Neural cell (in vitro differentiated cells): ENCODE results near the gene PDE4D.

Experiments used
- CTCF ChIP-seq: fragments of 450-650 bp; IDR thresholded peaks from 2 replicates; pipeline ENCODE4 v1.5.1; 2014; ENCODE audit warnings: antibody characterized with exemption, mild to moderate bottlenecking, moderate library complexity; ENCODE audit not compliant: poor library complexity, severe bottlenecking
- EP300 ChIP-seq: fragments of 450-650 bp; conservative IDR thresholded peaks from 2 replicates; pipeline ENCODE4 v1.6.1; 2014; ENCODE audit warnings: antibody characterized with exemption, mild to moderate bottlenecking, moderate library complexity; ENCODE audit not compliant: poor library complexity, severe bottlenecking
- EZH2 ChIP-seq: fragments of 200-600, 300-800 bp; shearing (Covaris generic), sonication (generic); IDR thresholded peaks from 2 replicates; pipeline ENCODE4 v1.6.1; 2014; ENCODE audit warnings: antibody characterized with exemption, low read length, borderline replicate concordance, mild to moderate bottlenecking; ENCODE audit not compliant: insufficient read depth, poor library complexity, severe bottlenecking
- MXI1 ChIP-seq: fragments of 450-650 bp; conservative IDR thresholded peaks from 2 replicates; pipeline ENCODE4 v1.6.1; 2014; ENCODE audit warnings: antibody characterized with exemption, mild to moderate bottlenecking; ENCODE audit not compliant: poor library complexity, severe bottlenecking
- POLR2AphosphoS5 ChIP-seq: IDR thresholded peaks from 2 replicates; pipeline ENCODE4 v1.6.1; 2012
- RAD21 ChIP-seq: fragments of 450-650 bp; conservative IDR thresholded peaks from 2 replicates; pipeline ENCODE4 v1.6.1; 2014; ENCODE audit warnings: antibody characterized with exemption, mild to moderate bottlenecking, moderate library complexity
- REST ChIP-seq: IDR thresholded peaks from 2 replicates; pipeline ENCODE4 v1.6.1; 2012; ENCODE audit warnings: borderline replicate concordance
- SMC3 ChIP-seq: fragments of 450-650 bp; conservative IDR thresholded peaks from 2 replicates; pipeline ENCODE4 v1.6.1; 2014; ENCODE audit warnings: antibody characterized with exemption, mild to moderate bottlenecking, moderate library complexity; ENCODE audit not compliant: poor library complexity
- TAF1 ChIP-seq: IDR thresholded peaks from 2 replicates; pipeline ENCODE4 v1.6.1; 2012; ENCODE audit warnings: low read depth

GRCh38 chr5:59065554-59065953, 828.0 kb downstream of the PDE4D start:
- no peak for TF ChIP-seq TAF1
- TF ChIP-seq CTCF: no peak
- TF ChIP-seq EP300: no peak
- no peak for TF ChIP-seq EZH2
- TF ChIP-seq REST: no peak
- TF ChIP-seq SMC3: no peak
- no peak for TF ChIP-seq MXI1
- no peak for TF ChIP-seq POLR2AphosphoS5
- TF ChIP-seq RAD21: no peak
